HG03457 (cell line): Measurements from ENCODE around the gene LENG1.

Experiments
- ATAC-seq: cut with Tn5 transposase; IDR thresholded peaks from one replicate; pipeline ENCODE4 v1.9.1; 2021; ENCODE audit warnings: moderate number of reproducible peaks; ENCODE audit not compliant: unreplicated experiment

Gene LENG1

DNA sequence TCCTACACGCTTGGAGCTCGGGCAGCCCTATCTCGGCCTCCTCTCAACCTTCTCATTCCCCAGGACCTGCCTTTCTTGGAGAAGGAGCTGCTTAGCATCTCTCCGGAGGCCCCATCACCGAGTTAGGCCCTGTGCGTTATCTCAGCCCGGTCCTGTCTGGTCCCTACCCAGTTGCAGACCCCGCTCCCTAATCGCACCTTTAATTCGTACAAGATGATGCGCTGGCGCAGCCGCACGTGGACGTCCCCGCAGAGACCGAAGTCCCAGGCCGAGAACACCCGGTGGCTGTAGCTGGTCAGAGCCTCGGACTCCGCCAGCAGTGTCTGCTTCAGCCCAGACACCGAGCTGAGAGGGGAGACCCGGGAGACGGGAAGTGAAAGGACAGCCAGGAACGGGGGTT, 5.7 kb upstream of the LENG1 start:
- no peak for ATAC-seq

DNA sequence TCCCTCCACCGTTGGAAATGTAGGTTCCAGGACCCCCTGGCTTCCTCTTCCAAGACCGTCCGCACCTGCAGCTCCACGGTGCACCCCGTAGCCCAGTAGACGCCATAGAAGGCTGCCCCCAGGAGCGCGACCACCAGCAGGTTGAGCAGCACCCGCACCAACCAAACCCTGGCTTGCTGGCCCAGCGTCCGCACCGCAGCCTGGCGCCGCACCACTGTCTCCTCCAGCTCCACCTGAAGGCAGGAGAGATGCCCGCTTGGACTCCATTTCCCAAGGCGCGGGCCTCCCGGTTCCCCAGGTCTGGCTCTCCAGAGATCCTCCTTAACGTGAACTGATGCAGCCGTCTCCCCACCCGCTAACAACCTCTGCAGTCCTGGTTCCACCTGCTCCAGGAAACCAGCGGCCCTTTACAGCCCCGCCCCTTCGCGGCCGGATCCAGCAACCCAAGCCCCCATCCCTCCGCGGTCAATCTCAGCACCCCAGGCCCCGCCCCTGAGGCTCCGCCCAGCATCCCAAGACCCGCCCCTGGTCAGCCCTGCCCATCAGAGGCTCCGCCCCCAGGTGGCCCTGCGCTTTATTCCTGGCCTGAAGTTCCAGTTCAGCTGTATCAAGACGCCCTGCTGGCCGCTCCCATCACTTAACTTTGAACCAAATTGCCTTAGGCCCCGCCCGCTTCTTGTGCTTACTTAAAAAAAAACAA, 5.0 kb upstream of the LENG1 start:
- no peak for ATAC-seq

DNA sequence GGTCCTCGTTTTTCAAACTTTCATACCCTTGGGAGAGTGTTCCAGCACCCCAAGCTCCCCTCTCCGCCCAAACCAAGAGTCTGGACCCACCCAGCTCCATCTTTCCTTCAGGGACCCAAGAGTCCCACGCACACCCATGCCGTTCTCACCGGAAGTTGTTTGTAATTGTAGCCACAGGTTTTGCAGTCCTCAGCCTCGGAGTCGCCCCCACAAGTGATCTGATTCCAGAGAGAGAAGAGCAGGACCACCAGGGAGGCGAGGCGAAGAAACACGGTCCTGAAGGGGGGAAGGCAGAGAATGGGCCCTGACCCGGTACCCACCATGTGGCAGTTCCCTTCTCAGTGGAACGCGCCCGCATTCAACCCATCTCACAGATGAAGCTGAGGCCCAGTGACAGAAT, 3.4 kb upstream of the LENG1 start:
- no peak for ATAC-seq

GRCh38 chr19:54162241-54162805, 2.8 kb upstream of the LENG1 start:
- no peak for ATAC-seq

GRCh38 chr19:54160854-54161253, 1.3 kb upstream of the LENG1 start:
- no peak for ATAC-seq

GRCh38 chr19:54160182-54160811, 776 bp upstream of the LENG1 start:
- ATAC-seq: no peak

- ATAC-seq: no peak
Measured at GRCh38 chr19:54158812-54159351, 639 bp downstream of the LENG1 start.

- ATAC-seq: no peak
Measured at GRCh38 chr19:54156953-54157352, 2.6 kb downstream of the LENG1 start.

DNA sequence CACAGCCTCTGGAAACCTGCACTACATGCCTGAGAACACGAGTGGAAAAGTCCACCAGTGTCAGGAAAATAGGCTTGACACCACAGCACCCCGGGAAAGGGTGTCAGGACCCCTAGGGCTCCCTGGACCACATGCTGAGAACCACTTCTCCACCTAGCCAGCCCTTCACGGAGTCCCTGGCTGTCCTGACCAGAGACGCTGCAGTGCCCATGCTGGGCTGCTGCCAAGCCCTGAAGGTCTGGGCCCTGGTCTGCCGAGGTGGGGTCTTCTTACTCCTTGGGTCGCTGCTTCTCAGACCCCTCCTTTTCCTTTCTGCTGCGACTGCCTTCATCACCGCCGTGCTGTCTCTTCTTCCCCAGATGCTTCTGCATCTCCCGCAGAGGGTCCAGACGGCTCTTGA, 3.0 kb downstream of the LENG1 start:
- ATAC-seq: no peak

GRCh38 chr19:54155694-54156093, 3.8 kb downstream of the LENG1 start:
- no peak for ATAC-seq

- no peak for ATAC-seq
Measured at GRCh38 chr19:54154603-54155345, 4.7 kb downstream of the LENG1 start.

GRCh38 chr19:54153731-54154326, 5.7 kb downstream of the LENG1 start:
- no peak for ATAC-seq

- ATAC-seq: no peak
Measured at GRCh38 chr19:54152878-54153524, 6.5 kb downstream of the LENG1 start.

DNA sequence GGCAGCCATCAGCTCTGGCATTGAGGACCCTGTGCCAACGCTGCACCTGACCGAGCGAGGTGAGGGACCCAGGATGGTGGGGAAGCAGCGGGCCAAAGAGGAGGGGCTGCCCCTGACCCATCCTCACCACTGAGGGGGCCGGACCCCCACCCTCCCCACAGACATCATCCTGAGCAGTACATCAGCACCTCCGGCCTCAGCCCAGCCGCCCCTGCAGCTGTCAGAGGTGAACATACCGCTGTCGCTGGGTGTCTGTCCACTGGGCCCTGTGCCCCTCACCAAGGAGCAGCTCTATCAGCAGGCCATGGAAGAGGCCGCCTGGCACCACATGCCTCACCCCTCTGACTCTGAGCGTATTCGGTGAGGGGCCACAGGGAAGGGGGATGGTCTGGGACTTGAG, 7.3 kb downstream of the LENG1 start:
- ATAC-seq: no peak

- no peak for ATAC-seq
Measured at GRCh38 chr19:54151362-54152035, 8.0 kb downstream of the LENG1 start.

GRCh38 chr19:54149021-54149812, 10.3 kb downstream of the LENG1 start:
- no peak for ATAC-seq

- no peak for ATAC-seq
Measured at GRCh38 chr19:54148158-54148557, 11.4 kb downstream of the LENG1 start.

- ATAC-seq: no peak
Measured at GRCh38 chr19:54147676-54148075, 11.8 kb downstream of the LENG1 start.

- ATAC-seq: no peak
Measured at GRCh38 chr19:54145541-54146158, 13.9 kb downstream of the LENG1 start.
